HL-60 (cell line): Measurements from ENCODE around the gene IMMP2L.
"Not testable (repeated sequence)": the region's sequence is repeated elsewhere in the genome, so short reads cannot be mapped to it uniquely, and the experiment has no call there.

Source experiments
- DNase-seq, 2 experiments: peaks; one replicate each; pipeline ENCODE4 v3.0.0-alpha.2; 2010 to 2020; ENCODE audit warnings: low read depth in 1 of 2, low spot score in 1 of 2
- H3K27ac ChIP-seq: fragments of 250-450 bp; sonication (Bioruptor Pico); replicated peaks from 2 replicates; pipeline ENCODE4 v1.5.1; 2020; ENCODE audit warnings: mild to moderate bottlenecking, moderate library complexity
- H3K27me3 ChIP-seq: fragments of 250-450 bp; sonication (Bioruptor Pico); 2 replicates; pipeline ENCODE4 v1.5.1; 2021; ENCODE audit warnings: mild to moderate bottlenecking, moderate library complexity; ENCODE audit not compliant: insufficient read depth, poor library complexity, severe bottlenecking
- H3K4me3 ChIP-seq: replicated peaks from 2 replicates; pipeline ENCODE4 v1.5.1; 2011; ENCODE audit warnings: mild to moderate bottlenecking, control low read depth, low read length; ENCODE audit not compliant: insufficient read depth
- CTCF ChIP-seq: IDR thresholded peaks from one replicate; pipeline ENCODE4 v1.5.1; 2011; ENCODE audit warnings: low read length, control low read depth, inconsistent platforms; ENCODE audit not compliant: insufficient read depth
- GABPA ChIP-seq: IDR thresholded peaks from 2 replicates; pipeline ENCODE4 v1.6.1; 2012; ENCODE audit warnings: low read depth
- POLR2AphosphoS5 ChIP-seq: IDR thresholded peaks from 2 replicates; pipeline ENCODE4 v1.6.1; 2012; ENCODE audit warnings: low read depth
- REST ChIP-seq: IDR thresholded peaks from 2 replicates; pipeline ENCODE4 v1.6.1; 2012; ENCODE audit warnings: low read depth; ENCODE audit not compliant: insufficient replicate concordance
- SPI1 ChIP-seq: IDR thresholded peaks from 2 replicates; pipeline ENCODE4 v1.6.1; 2012; ENCODE audit warnings: low read depth, mild to moderate bottlenecking, borderline replicate concordance

The IMMP2L gene

GRCh38 chr7:111290419-111290818 is 271.9 kb downstream of the IMMP2L start:
- no peak for TF ChIP-seq CTCF
- no peak overlapping the region for H3K27ac ChIP-seq
- no peak for DNase-seq
- H3K4me3 ChIP-seq: no peak overlapping the region
- H3K27me3 ChIP-seq: no peaks in the 10 kb centered on the region

- not testable (repeated sequence) for H3K27ac ChIP-seq, H3K27me3 ChIP-seq, DNase-seq, H3K4me3 ChIP-seq
Measured at GRCh38 chr7:111288441-111288840, 273.9 kb downstream of the IMMP2L start.

- no peak for DNase-seq
- H3K27me3 ChIP-seq: no peaks in the 10 kb centered on the region
- no peak for TF ChIP-seq GABPA
- no peak for TF ChIP-seq SPI1
- no peak for TF ChIP-seq POLR2AphosphoS5
- TF ChIP-seq REST: no peak
- TF ChIP-seq CTCF: no peak
- H3K27ac ChIP-seq: no peak overlapping the region
- no peak overlapping the region for H3K4me3 ChIP-seq
Measured at GRCh38 chr7:111282626-111283025, 279.7 kb downstream of the IMMP2L start.

GRCh38 chr7:111274857-111275256 is 287.4 kb downstream of the IMMP2L start:
- DNase-seq: no peak
- H3K27ac ChIP-seq: no peak overlapping the region

More at GRCh38 chr7:111274857-111275256, 287.4 kb downstream of the IMMP2L start:
- Histone ChIP-seq H3K4me3 (no peak overlapping the region), H3K27me3 (no peaks in the 10 kb centered on the region)
- TF ChIP-seq REST (no peak), GABPA (no peak), SPI1 (no peak), POLR2AphosphoS5 (no peak), CTCF (no peak)
